ENCODE results near the gene EZR.

Gene EZR

DNA sequence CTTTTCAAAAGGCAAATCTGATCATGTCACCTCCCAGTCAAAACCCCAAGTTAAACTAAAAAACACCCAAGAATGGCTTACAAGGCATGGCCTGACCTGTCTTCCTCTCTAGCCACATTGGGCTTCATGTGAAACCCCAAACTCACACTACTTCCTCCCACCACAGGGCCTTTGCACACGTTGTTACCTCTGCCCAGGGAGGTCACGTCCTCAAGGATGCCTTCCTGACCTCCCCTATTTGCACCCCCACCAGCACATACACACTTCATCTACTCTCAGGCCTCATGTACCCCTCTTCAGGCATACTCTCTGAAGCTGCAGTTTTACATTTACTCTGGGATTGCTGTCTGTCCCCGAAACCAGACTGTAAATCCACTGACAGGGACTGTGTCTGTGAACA, 6.1 kb downstream of the EZR start:
- Histone ChIP-seq H2AK5ac (ENCODE audit: low read length, severe bottlenecking) (peak overlapping the region; percentile 85), H3K4me3 (ENCODE audit: insufficient read depth in 1 of 2, low read depth in 1 of 2, low read length in 2 of 2) (no peak overlapping the region), H3K9ac (ENCODE audit: low read length) (no peak overlapping the region), H2BK5ac (ENCODE audit: low read depth, low read length, poor library complexity, severe bottlenecking) (no peak overlapping the region), H3K14ac (ENCODE audit: low read length in 2 of 2) (no peak overlapping the region), H2BK120ac (ENCODE audit: low read depth, low read length) (no peak overlapping the region), H3K27me3 (ENCODE audit: control insufficient read depth in 1 of 2, insufficient read depth in 1 of 2, low read length in 2 of 2) (no peaks in the 10 kb centered on the region), H3K36me3 (ENCODE audit: control insufficient read depth in 1 of 2, insufficient read depth in 2 of 2, low read depth in 1 of 2, low read length in 2 of 2) (peaks cover 0 to 13% of the 10 kb centered on the region in 2 experiments), H3K79me1 (replicated peaks; ENCODE audit: low read length, poor library complexity, severe bottlenecking) (peaks cover 4% of the 10 kb centered on the region), H3K9me3 (ENCODE audit: control insufficient read depth, low read length) (no peaks in the 10 kb centered on the region), H2BK12ac (ENCODE audit: low read length in 2 of 2) (peak overlapping the region in 1 of 2 experiments; percentile 75), H3K27ac (ENCODE audit: low read length, poor library complexity, severe bottlenecking) (no peak overlapping the region), H3K18ac (ENCODE audit: low read depth in 1 of 2, low read length in 2 of 2) (no peak overlapping the region), H3K4ac (ENCODE audit: low read depth in 1 of 2, low read length in 2 of 2) (no peak overlapping the region), H3K23ac (ENCODE audit: low read length in 2 of 2) (no peak overlapping the region), H3K4me2 (ENCODE audit: low read length, poor library complexity, severe bottlenecking) (no peak overlapping the region), H2AFZ (ENCODE audit: low read depth, low read length) (no peak overlapping the region), H4K8ac (ENCODE audit: low read length) (peak overlapping the region; percentile 45), H4K91ac (ENCODE audit: low read length) (peak overlapping the region; percentile 10), H2BK15ac (ENCODE audit: low read depth, poor library complexity, severe bottlenecking) (no peak overlapping the region), H3K4me1 (ENCODE audit: control insufficient read depth, insufficient read depth, low read depth, low read length) (peaks cover 31% of the 10 kb centered on the region)
- no peak for DNase-seq
- over 99% methylated on average over 3 of the region's 3 CpGs for whole genome bisulfite sequencing

DNA sequence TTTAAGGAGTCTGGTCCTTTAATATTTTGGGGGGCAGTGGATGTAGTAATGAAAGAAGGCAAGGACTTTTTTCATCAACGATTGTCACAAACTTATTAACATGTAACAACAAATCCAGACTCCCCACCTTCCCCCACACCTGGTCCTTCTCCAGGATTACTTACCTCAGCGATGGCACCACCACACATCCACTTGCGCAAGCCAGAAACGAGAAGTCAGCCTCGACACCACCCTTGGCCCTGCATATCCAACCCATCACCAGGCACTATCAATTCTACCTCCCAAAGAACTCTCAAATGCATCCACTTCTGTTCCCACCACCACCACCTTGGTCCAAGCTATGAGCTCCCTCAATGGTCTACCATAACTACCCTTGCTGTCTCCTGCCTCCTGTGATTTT, 6.6 kb downstream of the EZR start:
- H3K9ac ChIP-seq (ENCODE audit: low read length) = no peak overlapping the region
- no peak overlapping the region for H4K91ac ChIP-seq (ENCODE audit: low read length)
- no peaks in the 10 kb centered on the region for H3K27me3 ChIP-seq (ENCODE audit: control insufficient read depth in 1 of 2, insufficient read depth in 1 of 2, low read length in 2 of 2)
- DNase-seq = no peak
- H3K18ac ChIP-seq (ENCODE audit: low read depth in 1 of 2, low read length in 2 of 2) = no peak overlapping the region
- no peak overlapping the region for H2AFZ ChIP-seq (ENCODE audit: low read depth, low read length)
- peak overlapping the region; percentile 63 for H2BK15ac ChIP-seq (ENCODE audit: low read depth, poor library complexity, severe bottlenecking)
- H3K9me3 ChIP-seq (ENCODE audit: control insufficient read depth, low read length) = no peaks in the 10 kb centered on the region
- no peak overlapping the region for H3K23ac ChIP-seq (ENCODE audit: low read length in 2 of 2)
- peaks cover 0 to 13% of the 10 kb centered on the region in 2 experiments for H3K36me3 ChIP-seq (ENCODE audit: control insufficient read depth in 1 of 2, insufficient read depth in 2 of 2, low read depth in 1 of 2, low read length in 2 of 2)
- H3K4me2 ChIP-seq (ENCODE audit: low read length, poor library complexity, severe bottlenecking) = no peak overlapping the region
- H2BK12ac ChIP-seq (ENCODE audit: low read length in 2 of 2) = no peak overlapping the region
- H3K14ac ChIP-seq (ENCODE audit: low read length in 2 of 2) = no peak overlapping the region
- no peak overlapping the region for H3K4me3 ChIP-seq (ENCODE audit: insufficient read depth in 1 of 2, low read depth in 1 of 2, low read length in 2 of 2)
- H4K8ac ChIP-seq (ENCODE audit: low read length) = peak overlapping the region; percentile 46
- peak overlapping the region; percentile 85 for H2AK5ac ChIP-seq (ENCODE audit: low read length, severe bottlenecking)
- H2BK5ac ChIP-seq (ENCODE audit: low read depth, low read length, poor library complexity, severe bottlenecking) = no peak overlapping the region
- H3K4ac ChIP-seq (ENCODE audit: low read depth in 1 of 2, low read length in 2 of 2) = no peak overlapping the region
- H3K27ac ChIP-seq (ENCODE audit: low read length, poor library complexity, severe bottlenecking) = no peak overlapping the region
- H3K79me1 ChIP-seq (replicated peaks; ENCODE audit: low read length, poor library complexity, severe bottlenecking) = peaks cover 2% of the 10 kb centered on the region
- H3K4me1 ChIP-seq (ENCODE audit: control insufficient read depth, insufficient read depth, low read depth, low read length) = peaks cover 32% of the 10 kb centered on the region
- 95% methylated on average over 5 of the region's 5 CpGs for WGBS
- H2BK120ac ChIP-seq (ENCODE audit: low read depth, low read length) = no peak overlapping the region

DNA sequence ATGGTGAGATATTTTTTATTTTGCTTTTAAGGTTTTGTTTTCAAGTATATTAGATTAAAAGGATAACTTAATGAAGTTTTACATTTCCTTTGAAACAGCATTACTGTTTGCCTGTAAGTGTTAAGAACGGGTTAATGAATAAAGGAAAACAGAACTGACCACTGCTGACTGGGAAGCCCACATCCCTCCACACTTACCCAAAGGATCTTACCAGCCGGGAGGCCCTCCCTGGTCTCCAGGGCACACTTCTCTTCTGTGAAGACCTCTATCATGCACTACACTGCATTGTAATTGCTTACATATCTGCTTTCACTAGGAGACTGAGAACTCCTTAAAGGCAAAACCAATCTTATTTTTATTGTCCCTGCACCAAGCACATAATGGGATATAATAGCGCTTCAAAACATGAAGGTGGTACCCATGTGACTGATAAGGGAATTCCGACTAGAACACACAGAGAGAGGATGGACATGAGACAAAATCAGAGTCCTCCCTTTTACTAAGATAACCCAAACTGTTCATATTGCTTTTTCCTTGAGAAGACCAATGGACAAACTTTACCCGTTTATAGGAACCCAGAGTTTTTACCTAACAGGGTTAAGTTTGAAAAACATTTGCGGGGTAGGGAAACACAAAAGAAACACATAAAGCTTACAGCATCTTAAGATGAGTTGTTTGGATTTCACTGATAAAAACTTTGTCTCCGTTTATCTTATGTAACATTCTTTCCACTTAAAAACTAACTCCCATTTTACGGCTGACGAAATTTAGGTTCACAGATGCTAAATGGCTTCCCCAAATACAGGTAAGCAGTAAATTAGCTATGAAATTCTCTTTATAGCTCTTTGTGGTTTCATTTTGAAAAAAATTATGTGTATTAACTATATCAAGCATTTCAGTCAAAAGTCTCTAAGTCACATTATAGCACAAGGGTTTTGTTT, 8.7 kb downstream of the EZR start:
- H2AFZ ChIP-seq (ENCODE audit: low read depth, low read length) = no peak overlapping the region
- no peak overlapping the region for H2BK120ac ChIP-seq (ENCODE audit: low read depth, low read length)
- H3K14ac ChIP-seq (ENCODE audit: low read length in 2 of 2) = no peak overlapping the region
- no peak overlapping the region for H3K27ac ChIP-seq (ENCODE audit: low read length, poor library complexity, severe bottlenecking)
- no peaks in the 10 kb centered on the region for H3K9me3 ChIP-seq (ENCODE audit: control insufficient read depth, low read length)
- no peak overlapping the region for H2AK5ac ChIP-seq (ENCODE audit: low read length, severe bottlenecking)
- H2BK12ac ChIP-seq (ENCODE audit: low read length in 2 of 2) = no peak overlapping the region
- H3K9ac ChIP-seq (ENCODE audit: low read length) = no peak overlapping the region
- H3K79me1 ChIP-seq (replicated peaks; ENCODE audit: low read length, poor library complexity, severe bottlenecking) = peaks cover 4% of the 10 kb centered on the region
- no peak for DNase-seq
- no peak overlapping the region for H3K23ac ChIP-seq (ENCODE audit: low read length in 2 of 2)
- no peak overlapping the region for H3K4me3 ChIP-seq (ENCODE audit: insufficient read depth in 1 of 2, low read depth in 1 of 2, low read length in 2 of 2)
- no peak overlapping the region for H2BK5ac ChIP-seq (ENCODE audit: low read depth, low read length, poor library complexity, severe bottlenecking)
- no peak overlapping the region for H2BK15ac ChIP-seq (ENCODE audit: low read depth, poor library complexity, severe bottlenecking)
- no peak overlapping the region for H4K91ac ChIP-seq (ENCODE audit: low read length)
- no peaks in the 10 kb centered on the region for H3K27me3 ChIP-seq (ENCODE audit: control insufficient read depth in 1 of 2, insufficient read depth in 1 of 2, low read length in 2 of 2)
- WGBS = 85% methylated on average over 6 of the region's 9 CpGs
- H4K8ac ChIP-seq (ENCODE audit: low read length) = no peak overlapping the region
- peaks cover 35% of the 10 kb centered on the region for H3K4me1 ChIP-seq (ENCODE audit: control insufficient read depth, insufficient read depth, low read depth, low read length)
- H3K4ac ChIP-seq (ENCODE audit: low read depth in 1 of 2, low read length in 2 of 2) = no peak overlapping the region
- H3K4me2 ChIP-seq (ENCODE audit: low read length, poor library complexity, severe bottlenecking) = no peak overlapping the region
- no peak overlapping the region for H3K18ac ChIP-seq (ENCODE audit: low read depth in 1 of 2, low read length in 2 of 2)
- H3K36me3 ChIP-seq (ENCODE audit: control insufficient read depth in 1 of 2, insufficient read depth in 2 of 2, low read depth in 1 of 2, low read length in 2 of 2) = peaks cover 0 to 13% of the 10 kb centered on the region in 2 experiments

DNA sequence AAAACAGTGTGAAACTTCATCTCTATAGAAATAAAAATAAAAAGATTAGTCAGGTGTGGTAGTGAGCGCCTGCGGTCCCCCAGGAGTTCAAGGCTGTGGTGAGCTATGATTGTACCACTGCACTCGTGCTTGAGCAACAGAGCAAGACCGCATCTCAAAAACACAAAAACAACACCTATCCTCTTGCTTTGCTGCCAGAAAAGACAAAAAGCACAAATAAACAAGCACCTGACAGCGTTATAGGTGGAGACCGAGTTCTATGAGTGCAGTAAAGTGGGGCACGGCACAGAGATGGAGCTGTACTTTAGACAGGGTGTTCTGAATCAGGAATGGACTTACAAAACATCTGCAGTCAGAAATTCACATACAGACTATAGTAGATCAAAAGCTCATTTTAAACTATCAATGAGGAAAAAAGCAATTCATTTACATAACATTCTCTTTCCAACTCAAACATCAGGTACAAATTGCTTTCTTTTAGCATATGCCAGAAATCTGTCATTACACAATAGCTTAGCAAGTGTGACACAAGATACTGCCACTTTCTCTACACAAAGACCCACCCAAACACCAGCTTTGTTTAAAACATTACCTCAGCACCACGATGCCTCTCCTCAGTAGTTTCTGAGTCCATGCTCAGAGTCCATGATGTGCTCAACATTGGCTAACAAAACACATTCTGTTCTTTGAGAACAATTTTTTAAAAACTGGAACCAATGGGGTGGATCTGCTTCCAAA, 10.1 kb downstream of the EZR start:
- Histone ChIP-seq H2BK15ac (ENCODE audit: low read depth, poor library complexity, severe bottlenecking) (peak overlapping the region; percentile 13), H2AK5ac (ENCODE audit: low read length, severe bottlenecking) (no peak overlapping the region), H2BK12ac (ENCODE audit: low read length in 2 of 2) (no peak overlapping the region), H3K36me3 (ENCODE audit: control insufficient read depth in 1 of 2, insufficient read depth in 2 of 2, low read depth in 1 of 2, low read length in 2 of 2) (peaks cover 0 to 13% of the 10 kb centered on the region in 2 experiments), H3K18ac (ENCODE audit: low read depth in 1 of 2, low read length in 2 of 2) (no peak overlapping the region), H3K4me2 (ENCODE audit: low read length, poor library complexity, severe bottlenecking) (no peak overlapping the region), H3K23ac (ENCODE audit: low read length in 2 of 2) (no peak overlapping the region), H3K4ac (ENCODE audit: low read depth in 1 of 2, low read length in 2 of 2) (peak overlapping the region in 1 of 2 experiments; percentile 33), H3K9ac (ENCODE audit: low read length) (no peak overlapping the region), H3K4me3 (ENCODE audit: insufficient read depth in 1 of 2, low read depth in 1 of 2, low read length in 2 of 2) (no peak overlapping the region), H2AFZ (ENCODE audit: low read depth, low read length) (no peak overlapping the region), H3K27me3 (ENCODE audit: control insufficient read depth in 1 of 2, insufficient read depth in 1 of 2, low read length in 2 of 2) (no peaks in the 10 kb centered on the region), H4K8ac (ENCODE audit: low read length) (no peak overlapping the region), H3K14ac (ENCODE audit: low read length in 2 of 2) (no peak overlapping the region), H2BK120ac (ENCODE audit: low read depth, low read length) (no peak overlapping the region), H3K9me3 (ENCODE audit: control insufficient read depth, low read length) (no peaks in the 10 kb centered on the region), H2BK5ac (ENCODE audit: low read depth, low read length, poor library complexity, severe bottlenecking) (no peak overlapping the region), H4K91ac (ENCODE audit: low read length) (no peak overlapping the region), H3K4me1 (ENCODE audit: control insufficient read depth, insufficient read depth, low read depth, low read length) (peaks cover 32% of the 10 kb centered on the region), H3K27ac (ENCODE audit: low read length, poor library complexity, severe bottlenecking) (peak overlapping the region; percentile 21), H3K79me1 (replicated peaks; ENCODE audit: low read length, poor library complexity, severe bottlenecking) (peaks cover 4% of the 10 kb centered on the region)
- no peak for DNase-seq
- 91% methylated on average over 7 of the region's 8 CpGs for WGBS

All from mesenchymal stem cell (in vitro differentiated cells and primary cell).